ENCODE data around the gene SLC39A11.
"Not testable (repeated sequence)": the region's sequence is repeated elsewhere in the genome, so short reads cannot be mapped to it uniquely, and the experiment has no call there.

The SLC39A11 gene

DNA sequence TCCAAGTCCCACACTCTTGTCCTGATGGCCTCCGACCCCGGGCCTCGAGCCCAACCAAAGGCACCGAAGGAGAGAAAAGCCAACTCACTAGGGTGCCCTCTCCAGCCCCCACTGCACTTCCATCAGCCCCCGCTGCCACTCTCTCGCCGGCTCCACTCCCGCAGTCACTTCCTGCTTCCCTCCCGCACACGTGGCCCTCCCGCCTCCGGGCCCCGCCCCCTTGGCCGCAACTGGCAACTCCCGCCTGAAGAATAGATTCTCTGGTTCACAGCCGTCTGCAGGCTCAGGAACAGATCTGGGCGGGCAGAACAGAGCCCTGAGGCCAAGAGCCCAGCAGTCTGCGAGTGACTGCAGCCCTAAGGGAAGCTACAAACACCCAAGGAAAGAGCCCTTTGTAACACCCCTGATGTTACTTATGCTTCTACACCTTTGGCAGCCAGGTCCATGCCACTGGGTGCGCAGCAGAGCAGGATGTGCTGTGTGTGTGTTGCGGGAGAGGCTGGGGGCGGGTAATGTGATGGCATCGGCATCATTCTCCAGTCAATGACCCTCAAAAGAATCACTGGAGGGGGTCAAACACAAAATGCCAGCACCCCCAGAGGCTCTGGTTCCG is at the start of gene SLC39A11:
SLC39A11 (minus strand) TSS at position 166 of the 613 bp plus-strand sequence. CDS start 3,924 bp downstream, outside the sequence.
- peak; percentile 86 for DNase-seq

DNA sequence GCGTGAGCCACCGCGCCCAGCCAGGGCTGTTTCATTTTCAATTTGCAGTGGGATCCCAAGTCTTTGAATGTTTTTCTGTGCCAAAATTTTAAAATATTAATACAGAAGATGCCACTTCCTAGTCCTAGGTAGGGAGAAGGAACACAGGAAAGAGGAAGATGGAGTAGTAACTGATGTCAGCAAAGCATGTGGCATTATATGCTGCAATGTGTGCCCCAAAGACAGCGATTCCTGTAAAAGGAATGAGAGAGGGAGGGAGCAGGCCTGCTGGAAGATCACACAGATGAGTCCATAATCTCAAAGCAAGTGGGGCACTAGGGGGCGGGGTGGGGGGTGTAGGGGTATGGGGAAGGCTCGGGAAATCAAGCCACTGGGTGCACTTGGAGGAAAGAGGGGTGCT is 48.9 kb upstream of the SLC39A11 start:
- no peak for DNase-seq

DNA sequence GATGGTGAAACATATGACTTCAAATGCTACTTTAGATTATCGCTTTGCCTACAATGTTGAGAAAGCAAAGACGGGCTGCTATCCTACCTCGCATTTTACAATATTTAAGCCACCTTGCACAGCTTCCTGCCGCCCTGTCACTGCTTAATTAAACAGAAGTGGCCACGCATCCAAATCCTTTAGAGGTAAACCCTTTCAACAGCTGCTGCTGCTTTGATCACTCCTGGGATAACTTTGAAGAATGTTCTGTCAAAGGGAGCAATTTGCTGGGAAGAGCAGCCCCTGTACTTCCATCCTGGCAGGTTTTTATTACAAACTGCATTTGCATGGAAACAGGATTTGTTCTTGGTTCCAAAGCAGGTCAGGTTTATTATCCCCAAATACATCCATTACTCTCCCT is 48.1 kb upstream of the SLC39A11 start:
- DNase-seq: no peak

DNA sequence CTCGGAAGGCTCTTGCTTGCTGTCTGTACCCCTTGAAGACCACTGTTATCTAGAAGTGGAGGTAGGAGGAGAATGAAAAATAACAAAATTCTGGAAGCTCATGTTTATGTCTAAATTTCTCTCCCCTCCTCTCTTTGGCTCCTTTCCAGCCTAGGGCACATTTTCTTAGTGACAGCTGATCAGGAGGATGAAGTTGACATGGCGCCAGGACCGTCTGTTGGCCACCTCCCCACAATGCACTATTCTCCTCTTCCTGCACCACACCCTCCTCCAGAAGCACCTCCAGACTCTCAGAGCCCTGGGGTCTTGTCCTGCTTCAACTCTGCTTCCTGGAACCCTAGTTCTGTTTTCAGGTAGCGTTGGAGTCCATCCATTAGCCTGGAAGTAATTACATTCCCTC is 46.8 kb upstream of the SLC39A11 start:
- no peak for DNase-seq

GRCh38 chr17:73138541-73139138 is 46.2 kb upstream of the SLC39A11 start:
- DNase-seq: no peak

DNA sequence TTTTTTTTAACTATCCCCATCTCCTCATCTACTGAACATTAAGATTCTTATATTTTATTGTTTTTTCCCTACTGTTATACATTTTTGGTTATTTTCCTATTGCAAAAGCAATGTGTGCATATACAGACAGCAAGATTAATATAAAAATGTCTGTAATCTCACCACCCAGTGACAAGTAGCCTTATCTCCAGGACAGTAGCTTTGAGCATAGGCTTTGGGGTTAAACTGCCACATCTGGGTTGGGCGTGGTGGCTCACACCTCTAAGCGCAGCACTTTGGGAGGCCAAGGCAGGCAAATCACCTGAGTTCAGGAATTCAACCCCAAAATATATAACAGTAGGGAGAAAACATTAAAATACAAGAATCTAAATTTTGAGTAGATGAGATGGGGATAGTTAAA is 44.9 kb upstream of the SLC39A11 start:
- DNase-seq: no peak

DNA sequence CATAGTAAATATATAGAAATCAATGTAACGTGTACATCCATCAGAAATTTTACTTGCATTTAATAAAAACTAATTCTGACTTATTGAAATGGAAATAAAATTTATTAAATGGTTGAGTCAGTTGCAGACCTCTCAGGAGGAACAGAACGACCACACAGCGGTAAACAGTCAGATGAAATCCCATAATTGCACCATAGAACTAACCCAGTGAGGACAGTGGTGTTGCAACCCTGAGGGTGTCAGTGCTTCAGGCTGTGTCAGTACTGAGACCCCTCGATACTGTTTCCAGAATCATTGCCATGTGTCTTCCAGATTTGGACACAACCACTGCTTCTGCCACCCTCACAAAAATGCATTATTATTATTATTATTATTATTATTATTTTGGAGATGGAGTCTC is 43.3 kb upstream of the SLC39A11 start:
- DNase-seq: no peak

DNA sequence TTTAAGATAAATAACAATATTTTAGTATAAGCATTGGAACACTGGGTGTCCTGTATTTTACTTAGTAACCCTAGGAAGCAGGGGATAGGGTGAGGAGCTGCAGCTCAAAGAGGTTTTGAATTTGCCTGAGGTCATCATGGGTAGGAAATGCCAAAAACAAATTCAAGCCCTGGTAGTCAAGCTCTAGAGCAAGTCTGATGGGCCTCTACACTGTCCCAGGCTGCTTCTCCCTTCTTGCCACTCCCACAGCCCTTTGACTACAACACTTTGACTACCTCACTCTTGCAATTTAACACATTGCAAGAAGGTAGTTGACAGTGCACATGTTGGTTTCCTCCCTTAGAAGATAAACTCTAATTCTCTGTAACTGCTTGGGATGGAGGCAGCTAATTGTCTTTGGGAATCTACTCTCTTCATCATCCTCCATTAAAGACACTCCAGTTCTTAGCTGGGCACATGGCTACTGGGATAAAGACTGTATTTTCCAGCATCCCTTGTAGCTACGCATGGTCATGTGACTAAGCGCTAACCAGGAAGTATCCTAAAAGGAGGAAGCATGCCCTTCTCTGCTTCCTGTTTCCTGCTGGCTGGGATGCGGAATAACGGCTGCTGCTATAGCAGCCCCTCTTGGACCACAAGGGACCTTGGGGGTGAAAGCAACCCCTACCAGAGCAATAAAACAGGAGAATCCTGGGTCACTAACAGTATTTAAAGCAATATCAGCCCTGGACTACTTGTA is 41.6 kb upstream of the SLC39A11 start:
- no peak for DNase-seq

DNA sequence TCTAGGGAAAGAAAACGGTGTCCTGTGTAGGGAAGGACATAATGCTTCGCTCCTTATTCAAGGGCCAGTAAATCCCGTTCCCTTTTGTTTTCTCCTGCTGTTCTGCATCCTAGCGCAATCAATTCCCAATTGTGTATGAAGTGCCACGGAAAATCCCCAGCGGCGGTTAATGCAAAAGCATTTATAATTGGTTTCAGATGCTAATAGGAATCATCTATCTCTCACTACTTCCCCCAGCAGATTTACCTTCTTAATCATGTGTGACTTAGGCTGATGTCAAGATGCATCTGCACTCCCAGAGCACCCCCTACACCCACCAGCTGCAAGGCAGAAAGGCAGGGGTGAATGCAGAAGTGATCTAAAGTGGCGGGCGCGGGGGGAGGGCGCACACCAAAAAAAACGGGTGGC is 39.6 kb upstream of the SLC39A11 start:
- DNase-seq: no peak

DNA sequence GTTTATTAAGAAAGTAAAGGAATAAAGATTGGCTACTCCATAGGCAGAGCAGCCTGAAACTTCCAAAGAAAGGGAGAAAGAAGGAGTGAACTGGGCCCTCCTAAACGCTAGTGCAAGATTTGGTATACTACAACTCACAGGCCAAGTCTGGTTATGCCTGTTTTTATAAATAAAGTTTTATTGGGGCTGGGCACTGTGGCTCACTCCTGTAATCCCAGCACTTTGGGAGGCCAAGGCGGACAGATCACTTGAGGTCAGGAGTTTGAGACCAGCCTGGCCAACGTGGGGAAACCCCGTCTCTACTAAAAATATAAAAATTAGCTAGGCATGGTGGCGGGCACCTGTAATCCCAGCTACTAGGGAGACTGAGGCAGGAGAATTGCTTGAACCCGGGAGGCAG is 39.0 kb upstream of the SLC39A11 start:
- not testable (repeated sequence) for DNase-seq

DNA sequence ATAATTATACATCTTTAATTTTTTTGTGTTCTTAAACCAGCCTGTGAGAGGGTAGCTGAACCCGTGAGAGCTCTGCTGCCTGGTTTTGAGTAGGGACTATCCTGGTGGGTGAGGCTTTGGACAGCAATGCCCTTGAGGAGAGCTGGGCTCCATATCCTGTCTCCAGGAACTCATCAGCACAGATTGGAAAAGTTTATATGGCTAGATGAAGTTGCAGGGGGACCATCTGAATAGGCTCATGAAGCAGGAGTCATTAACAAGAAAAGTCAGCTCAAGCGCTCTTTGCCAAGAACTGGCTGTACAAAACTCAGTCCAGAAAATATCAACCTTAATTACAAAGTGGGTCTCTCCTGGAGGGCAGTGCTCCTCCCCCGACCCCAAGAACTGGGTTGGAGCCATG is 38.5 kb upstream of the SLC39A11 start:
- no peak for DNase-seq

DNA sequence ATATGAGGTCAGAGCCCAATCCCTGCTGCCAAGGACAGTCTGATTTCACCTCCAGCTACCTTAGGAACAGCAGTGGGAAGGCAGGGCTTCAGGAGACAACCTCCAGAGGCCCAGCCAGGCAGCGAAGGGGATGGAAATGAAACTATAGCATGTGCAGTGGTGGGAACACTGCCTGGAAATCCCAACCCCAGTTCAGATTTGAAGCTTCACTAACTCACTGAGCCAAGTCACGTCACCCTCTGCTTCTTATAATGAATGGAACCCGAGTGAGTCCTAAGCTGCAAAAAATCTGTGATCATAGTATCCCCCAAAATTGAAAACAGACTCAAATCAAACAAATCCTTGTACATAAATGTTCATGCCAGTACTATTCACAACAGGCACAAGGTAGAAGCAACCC is 36.0 kb upstream of the SLC39A11 start:
- DNase-seq: no peak

DNA sequence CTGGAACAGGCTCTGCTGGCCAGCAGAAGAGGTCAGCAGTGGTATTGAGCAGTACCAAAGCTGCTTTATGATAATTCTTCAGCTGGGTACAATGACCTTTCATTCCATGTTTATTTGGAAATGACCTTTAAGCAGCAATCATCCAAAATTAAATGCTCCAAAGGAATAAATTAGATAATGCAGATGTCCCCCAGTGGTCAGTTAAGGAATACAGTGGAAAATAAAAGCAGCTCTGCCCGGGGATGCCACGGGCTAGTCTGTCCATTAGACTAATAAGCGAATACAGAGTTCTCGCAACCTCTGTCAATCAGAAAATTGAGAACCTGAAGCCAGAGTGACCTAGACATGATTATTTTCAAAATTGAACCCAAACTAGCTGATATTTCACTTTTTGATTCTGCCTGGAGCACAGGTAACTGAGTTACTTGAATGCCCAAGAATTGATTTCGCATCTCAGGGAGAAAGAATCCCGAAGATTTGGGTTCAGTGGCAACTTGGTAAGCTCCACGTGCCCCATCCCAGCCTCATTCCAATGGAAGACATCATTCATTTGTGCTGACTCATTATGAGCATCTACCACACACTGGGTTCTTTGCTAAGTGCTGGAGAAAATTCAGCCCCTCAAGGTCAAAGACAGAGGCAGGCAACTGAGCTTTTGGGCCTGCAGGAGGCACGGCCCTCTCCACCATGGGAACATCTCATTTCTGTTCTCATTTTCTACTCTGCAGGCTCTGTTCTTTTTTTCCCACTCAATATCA is 34.4 kb upstream of the SLC39A11 start:
- no peak for DNase-seq

GRCh38 chr17:73123606-73124320 is 31.3 kb upstream of the SLC39A11 start:
- no peak for DNase-seq

- DNase-seq: no peak
Observed at GRCh38 chr17:73122953-73123605, 30.6 kb upstream of the SLC39A11 start.

GRCh38 chr17:73121506-73121905 is 29.0 kb upstream of the SLC39A11 start:
- DNase-seq: no peak

GRCh38 chr17:73119631-73120030 is 27.1 kb upstream of the SLC39A11 start:
- no peak for DNase-seq

GRCh38 chr17:73118951-73119391 is 26.5 kb upstream of the SLC39A11 start:
- no peak for DNase-seq

GRCh38 chr17:73118139-73118538 is 25.7 kb upstream of the SLC39A11 start:
- DNase-seq: no peak

DNA sequence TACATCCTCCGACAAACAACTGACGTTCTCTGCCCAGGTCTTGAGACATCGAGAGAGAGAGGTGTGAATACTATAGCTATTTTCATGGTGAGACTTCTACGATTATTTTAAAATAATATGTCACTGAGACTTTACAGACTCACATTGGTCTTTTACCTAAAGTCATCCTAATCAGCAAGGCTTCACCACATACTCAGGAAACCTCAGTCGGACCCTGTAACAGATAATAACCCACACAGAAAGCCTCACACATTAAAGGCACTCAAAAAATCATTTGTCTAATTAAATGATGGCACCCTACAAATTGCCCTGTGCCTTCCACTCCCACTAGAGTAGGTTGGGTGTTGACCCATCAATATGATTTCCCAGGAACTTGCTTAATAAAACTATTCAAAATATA is 19.8 kb upstream of the SLC39A11 start:
- DNase-seq: no peak

DNA sequence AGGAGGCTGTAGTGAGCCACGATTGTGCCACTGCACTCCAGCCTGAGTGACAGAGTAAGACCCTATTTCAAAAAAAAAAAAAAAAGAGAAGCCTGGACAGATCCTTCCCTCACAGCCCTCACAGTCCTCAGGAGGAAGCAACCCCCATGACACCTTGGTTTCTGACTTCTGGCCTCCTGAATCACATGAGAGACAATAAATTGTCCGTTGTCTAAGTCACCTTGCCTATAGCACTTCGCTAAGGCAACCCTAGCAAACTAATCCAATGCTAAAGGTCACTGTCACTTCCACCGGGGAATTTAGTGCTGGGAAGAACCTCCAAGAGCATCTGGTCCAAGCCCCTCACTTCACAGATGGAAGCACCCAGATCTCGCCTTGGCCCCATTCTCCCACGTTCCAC is 18.9 kb upstream of the SLC39A11 start:
- no peak for DNase-seq

GRCh38 chr17:73107191-73107590 is 14.7 kb upstream of the SLC39A11 start:
- no peak for DNase-seq
